ENCODE measurements around the gene GNB5.
"Not testable (repeated sequence)": the region's sequence is repeated elsewhere in the genome, so short reads cannot be mapped to it uniquely, and the experiment has no call there.

Gene GNB5

DNA sequence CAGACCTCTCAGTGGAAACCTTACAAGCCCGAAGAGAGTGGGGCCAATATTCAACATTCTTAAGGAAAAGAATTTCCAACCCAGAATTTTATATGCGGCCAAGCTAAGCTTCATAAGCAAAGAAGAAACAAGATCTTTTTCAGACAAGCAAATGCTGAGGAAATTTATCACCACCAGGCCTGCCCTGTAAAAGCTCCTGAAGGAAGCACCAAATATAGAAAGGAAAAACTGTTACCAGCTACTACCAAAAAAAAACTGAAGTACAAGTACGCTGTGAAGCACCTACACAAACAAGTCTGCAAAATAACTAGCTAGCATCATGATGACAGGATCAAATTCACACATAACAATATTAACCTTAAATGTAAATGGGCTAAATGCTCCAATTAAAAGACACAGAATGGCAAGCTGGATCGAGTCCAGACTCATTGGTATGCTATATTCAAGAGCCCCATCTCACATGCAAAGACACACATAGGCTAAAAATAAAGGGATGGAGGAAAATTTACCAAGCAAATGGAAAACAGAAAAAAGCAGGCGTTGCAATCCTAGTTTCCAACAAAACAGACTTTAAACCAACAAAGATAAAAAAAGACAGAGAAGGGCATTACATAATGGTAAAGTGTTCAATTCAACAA lies 25.6 kb downstream of the GNB5 start:
- DNase-seq: not testable (repeated sequence)

DNA sequence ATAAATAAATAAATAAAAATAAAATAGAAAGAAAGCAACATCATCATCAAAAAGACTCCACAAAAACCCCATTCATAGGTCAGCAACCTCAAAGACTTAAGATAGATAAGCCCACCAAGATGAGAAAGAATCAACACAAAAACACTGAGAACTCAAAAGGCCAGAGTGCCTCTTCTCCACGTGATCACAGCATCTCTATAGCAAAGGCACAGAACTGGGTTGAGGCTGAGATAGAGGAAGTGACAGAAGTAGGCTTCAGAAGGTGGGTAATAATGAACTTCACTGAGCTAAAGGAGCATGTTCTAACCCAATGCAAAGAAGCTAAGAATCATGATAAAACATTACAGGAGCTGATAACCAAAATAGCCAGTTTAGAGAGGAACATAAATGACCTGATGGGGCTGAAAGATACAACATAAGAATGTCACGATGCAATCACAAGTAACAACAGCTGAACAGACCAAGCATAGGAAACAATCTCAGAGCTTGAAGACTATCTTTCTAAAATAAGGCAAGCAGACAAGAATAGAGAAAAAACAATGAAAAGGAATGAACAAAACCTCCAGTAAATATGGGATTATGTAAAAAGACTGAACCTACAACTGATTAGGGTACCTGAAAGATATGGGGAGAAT lies 26.4 kb downstream of the GNB5 start:
- peak in 1 of 2 experiments; percentile 2 for DNase-seq

DNA sequence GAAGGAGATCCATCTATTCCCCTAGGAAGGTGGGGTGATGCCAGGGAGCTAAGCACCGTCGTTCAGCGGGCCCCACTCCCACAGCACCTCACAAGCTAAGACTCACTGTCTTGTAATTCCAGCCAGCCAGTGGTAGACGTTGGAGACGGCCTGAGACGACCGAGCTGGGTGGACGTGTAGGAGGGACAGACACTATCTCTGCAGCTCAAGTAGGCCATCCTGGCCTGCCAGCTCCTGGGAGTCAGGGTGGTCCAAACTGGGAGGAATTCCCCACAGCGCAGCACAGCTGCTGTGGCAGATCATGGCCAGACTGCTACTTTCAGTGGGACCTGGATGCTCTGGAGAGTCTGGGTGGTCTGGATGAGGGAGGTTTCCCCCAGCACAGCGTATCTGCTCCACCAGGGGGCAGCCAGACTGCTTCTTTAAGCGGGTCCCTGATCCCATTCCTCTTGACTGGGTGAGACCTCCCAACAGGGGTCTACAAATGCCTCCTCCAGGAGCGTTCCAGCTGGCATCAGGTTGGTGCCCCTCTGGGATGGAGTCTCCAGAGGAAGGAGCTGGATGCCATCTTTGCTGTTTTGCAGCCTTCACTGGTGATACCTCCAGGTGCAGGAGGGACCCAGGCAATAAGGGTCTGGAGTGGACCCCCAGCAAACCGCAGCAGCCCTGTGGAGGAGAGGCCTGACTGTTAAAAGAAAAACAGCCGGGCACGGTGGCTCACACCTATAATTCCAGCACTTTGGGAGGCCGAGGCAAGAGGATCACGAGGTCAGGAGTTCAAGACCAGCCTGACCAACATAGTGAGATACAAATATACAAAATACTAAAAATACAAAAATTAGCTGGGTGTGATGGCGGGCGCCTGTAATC lies 27.6 kb downstream of the GNB5 start:
- DNase-seq: peak in 1 of 2 experiments; percentile 43

DNA sequence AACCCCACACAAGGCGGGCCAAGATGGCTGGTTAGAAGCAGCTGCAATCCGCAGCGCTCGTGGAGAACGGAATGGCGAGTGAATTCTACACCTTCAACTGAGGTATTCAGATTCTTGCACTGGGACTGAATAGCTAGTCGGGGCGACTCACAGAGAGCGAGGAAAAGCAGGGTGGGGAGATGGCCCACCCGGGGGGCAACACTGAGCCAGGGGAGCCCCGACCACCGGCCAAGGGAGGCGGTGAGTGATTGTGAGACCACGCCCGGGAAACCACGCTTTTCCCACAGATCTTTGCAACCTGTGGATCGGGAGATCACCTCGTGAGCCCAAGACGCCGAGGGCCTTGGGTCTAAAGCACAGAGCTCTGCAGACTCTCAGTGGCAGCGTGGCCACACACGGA lies 28.3 kb downstream of the GNB5 start:
- DNase-seq: no peak

DNA sequence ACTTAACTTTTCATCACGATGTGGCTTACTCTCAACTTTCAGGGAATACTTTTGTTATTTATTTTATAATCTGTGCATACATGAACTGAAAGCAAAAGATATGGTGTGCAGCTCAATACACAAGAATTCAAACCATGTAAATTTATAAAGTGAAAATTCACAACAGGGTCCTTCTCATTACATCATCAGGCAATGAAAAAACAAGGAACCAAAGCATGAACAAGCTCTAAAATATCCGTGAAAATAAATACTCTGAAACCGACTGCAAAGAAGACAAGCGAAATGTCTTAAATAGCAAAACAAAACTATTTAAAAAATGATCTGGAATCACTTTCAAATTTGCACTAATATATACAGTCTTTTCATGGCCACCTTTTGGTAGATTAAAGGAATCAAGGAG lies 28.9 kb downstream of the GNB5 start:
- no peak for DNase-seq

- DNase-seq: no peak
Measured at GRCh38 chr15:52161406-52161966, 29.7 kb downstream of the GNB5 start.

GRCh38 chr15:52159645-52160044 lies 31.5 kb downstream of the GNB5 start:
- no peak for DNase-seq

- DNase-seq: no peak
Measured at GRCh38 chr15:52158084-52158765, 33.0 kb downstream of the GNB5 start.

DNA sequence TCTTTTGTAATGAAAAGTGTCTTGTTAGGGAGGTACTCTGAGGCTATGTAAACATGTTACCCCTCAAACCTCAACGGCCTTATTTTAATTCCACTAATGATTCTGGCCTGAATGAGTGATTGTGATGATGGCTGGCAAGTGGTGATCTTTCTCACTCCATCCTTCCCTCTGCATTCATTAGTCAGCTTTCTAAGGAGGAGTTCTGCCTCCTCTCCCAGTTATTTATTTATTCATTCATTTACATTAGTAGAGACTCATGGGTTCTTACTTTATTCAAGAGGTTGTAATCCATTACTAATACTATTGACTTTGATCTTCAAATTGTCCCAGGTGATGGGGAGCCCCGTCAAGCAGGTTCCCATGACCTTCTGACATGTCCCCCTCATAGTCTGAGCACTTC lies 35.3 kb downstream of the GNB5 start:
- peak in 1 of 2 experiments; percentile 6 for DNase-seq

GRCh38 chr15:52154896-52155865 lies 36.0 kb downstream of the GNB5 start:
- peak in 1 of 2 experiments; percentile 10 for DNase-seq

DNA sequence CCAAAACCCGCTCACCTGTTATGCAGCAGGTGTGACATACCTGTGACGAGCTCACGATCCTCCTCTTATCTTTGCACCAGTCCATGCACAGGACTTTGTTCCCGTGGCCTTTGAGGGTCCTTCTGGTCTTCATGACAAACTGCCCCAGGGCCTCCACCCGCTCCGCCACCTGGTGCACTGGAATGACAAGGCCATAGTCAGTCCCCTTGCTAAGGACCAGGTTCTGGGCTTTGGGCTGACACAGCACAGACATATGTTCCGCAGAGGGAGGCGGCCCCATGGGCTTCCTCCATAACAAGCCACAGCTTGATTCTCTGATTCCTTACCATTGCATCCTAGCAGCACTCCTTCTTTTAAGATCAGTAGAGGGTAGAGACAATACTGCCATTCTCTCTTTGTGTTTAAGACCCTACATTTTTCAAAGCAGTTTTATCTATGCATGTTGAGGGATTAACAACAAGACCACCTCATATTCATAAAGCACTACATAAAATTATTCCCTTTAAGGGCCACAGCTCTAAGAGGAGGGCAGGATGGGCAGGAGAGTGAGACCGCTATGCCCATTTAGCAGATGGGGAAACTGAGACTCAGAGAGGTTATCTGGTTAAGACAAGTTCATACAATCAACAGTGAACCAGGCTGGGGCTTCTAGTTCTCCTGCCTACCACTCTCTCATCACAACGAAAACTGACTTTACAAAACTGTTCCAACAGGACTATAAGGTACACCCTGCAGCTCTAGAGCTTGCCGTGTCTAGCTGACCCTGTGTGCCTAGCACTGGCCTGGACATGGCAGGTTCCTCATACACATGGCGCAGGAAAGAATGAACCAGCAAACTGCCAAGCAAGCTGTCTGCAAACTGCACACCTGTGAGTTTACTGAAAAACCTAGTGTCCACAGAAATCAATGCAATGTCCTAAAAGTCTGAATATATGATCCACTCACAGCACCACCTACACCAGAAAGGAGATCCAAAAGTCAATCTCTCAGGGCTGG lies 37.0 kb downstream of the GNB5 start:
- peak in 1 of 2 experiments; percentile 2 for DNase-seq

DNA sequence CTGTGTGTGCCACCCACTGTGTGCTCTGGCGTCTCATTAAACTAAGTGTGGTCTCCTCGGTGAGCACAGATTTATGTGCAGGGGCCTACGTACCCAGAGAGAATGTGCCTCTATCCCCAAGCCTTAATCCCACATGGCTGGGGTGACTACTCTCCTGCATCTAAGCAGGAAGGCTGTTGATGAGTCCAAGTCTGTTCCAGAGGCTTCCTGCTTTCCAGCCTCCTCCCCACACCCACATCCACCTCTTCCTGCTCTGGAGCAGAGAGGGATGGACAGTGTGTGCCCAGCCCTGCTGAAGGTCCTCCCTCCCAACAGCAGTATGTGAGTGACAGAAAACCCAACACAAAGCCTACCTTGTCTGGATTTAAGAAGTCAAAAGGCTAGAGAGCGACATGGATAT lies 39.8 kb downstream of the GNB5 start:
- DNase-seq: no peak

- peak in 1 of 2 experiments; percentile 12 for DNase-seq
Measured at GRCh38 chr15:52150871-52151270, 40.3 kb downstream of the GNB5 start.

DNA sequence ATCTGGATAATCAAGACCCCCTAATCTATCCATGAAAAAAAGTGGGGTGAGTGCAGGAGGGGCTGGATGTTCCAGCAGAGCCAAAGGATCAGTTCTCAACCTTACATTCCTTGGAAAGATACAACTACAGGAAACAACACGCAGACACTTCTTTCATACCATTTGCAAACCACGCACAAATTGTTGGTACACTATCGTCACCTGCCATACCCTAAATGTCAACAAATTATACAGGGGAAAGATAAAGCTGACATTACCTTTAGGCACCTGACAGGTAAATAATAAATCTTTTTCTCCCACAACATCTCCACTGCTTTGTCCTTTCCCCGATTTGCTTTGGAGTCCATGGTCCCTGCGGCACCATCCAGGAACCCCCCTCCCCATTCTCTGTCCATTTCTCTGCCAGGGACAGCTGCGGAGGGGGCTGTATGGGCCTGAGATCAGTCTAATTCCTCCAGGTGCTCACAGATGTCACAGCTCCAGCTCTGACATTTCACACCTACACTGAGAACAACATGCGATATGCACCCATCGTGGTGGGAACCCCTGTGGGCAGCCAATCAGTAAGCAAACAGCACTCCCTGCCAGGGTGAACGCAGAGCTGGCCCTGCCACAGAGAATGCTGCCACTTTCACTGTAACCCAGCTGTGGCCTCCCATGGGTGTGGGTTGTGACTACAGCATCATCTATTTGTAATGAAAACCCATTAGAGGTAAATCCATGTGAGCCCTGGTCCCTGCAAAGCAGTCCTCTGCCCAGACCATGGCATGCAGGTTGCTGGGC lies 41.0 kb downstream of the GNB5 start:
- DNase-seq: no peak

DNA sequence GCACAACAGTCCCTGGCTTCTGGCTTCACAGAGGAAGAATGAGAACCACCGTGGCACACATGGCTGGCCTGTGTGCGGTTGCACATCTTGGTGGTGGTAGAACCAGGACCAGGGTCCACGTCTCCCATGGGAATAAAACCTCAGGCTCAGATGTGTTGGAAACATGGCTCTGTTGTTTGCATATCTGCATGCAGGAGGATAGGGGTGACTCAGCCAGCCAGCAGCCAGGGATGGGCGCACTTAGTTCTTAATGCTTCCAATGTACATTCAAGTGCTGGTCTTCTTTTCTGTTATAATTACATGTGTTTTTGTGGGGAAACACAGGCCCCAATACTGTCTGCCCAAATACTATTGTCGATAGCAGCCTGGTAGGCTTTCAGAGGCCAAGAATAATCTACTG lies 42.8 kb downstream of the GNB5 start:
- DNase-seq: peak in 1 of 2 experiments; percentile 5

DNA sequence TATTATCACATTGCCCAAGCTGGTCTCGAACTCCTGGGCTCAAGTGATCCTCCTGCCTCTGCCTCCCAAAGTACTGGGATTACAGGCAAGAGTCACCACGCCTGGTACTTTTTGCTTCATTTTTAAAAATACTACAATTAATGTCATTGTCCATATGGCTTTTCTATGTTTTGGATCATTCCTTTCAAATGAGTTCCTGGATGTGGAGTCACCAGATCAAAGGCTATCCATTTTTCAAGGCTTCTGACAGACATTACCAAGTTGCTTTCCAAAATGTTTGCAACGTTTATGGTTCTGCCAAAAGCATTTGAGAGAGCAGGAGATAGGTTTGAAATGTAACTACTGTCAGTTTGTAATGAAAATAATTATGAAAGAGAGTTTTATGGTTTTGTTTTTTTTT lies 44.4 kb downstream of the GNB5 start:
- DNase-seq: no peak

- DNase-seq: no peak
Measured at GRCh38 chr15:52146261-52146660, 44.9 kb downstream of the GNB5 start.

DNA sequence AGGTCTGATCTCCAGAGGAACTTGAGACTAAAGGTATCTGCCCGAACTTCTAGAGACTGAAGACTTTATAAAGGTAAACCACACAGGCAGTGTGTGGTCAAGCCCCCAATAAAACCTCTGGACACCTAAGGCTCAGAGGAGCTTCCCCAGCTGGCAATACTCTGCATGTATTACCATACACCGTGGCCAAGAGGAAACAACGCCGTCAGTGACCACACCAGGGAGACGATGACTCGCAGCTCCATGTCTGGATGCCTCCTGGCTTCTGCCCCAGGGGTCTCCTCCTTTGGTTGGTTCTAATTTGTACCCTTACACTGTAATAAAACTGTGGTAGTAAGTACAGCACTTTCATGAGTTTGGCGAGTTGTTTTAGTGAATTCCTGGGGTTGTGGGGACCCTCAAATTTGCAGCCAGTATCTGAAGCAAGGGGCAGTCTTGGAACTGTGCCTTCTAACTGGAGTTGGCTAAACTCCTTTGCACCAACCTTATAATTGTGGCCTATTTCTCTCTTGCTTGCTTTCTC lies 46.5 kb downstream of the GNB5 start:
- DNase-seq: peak in 1 of 2 experiments; percentile 4

- peak in 1 of 2 experiments; percentile 12 for DNase-seq
Measured at GRCh38 chr15:52143873-52144272, 47.3 kb downstream of the GNB5 start.
